GM19238 (cell line): Measurements from ENCODE around the gene NASP.

Experiments used
- DNase-seq: peaks from one replicate; pipeline ENCODE4 v3.0.0; 2011; ENCODE audit warnings: low spot score; ENCODE audit not compliant: insufficient read length

NASP gene

DNA sequence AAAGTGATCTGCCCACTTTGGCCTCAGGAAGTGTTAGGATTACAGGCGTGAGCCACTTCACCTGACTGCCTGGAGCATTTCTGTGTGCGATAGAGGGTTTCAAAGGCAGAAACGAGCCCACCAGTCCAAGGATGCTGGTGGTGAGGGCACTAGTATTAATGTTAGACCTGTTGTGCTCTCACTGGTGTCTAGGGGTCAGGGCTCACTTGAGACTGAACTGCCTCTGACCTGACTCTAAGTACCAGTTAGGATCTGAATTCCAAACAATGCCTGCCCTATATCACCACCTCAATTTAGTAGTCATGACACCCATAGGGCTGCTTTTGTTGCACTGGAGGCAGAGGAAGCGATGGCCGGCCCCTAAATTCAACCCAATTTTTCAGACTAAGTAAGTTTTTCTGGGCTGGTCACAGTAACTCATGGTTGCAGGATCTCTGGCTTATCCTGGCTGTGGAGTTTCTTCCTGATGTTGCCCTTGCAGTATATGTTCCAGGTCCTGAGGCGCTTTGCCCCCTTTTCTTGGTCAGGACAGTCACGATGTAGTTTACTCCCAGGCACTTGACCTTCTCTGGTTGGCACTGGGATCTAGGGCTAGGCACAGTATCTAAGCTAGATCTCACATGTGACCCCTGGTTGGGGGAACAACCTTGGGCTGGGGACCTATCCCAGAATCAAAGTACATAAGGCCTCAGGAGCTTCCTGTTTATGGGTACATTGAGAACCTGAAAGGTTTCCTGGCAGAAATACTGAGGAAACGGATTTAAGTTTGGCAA, 35.5 kb downstream of the NASP start:
- DNase-seq: no peak

DNA sequence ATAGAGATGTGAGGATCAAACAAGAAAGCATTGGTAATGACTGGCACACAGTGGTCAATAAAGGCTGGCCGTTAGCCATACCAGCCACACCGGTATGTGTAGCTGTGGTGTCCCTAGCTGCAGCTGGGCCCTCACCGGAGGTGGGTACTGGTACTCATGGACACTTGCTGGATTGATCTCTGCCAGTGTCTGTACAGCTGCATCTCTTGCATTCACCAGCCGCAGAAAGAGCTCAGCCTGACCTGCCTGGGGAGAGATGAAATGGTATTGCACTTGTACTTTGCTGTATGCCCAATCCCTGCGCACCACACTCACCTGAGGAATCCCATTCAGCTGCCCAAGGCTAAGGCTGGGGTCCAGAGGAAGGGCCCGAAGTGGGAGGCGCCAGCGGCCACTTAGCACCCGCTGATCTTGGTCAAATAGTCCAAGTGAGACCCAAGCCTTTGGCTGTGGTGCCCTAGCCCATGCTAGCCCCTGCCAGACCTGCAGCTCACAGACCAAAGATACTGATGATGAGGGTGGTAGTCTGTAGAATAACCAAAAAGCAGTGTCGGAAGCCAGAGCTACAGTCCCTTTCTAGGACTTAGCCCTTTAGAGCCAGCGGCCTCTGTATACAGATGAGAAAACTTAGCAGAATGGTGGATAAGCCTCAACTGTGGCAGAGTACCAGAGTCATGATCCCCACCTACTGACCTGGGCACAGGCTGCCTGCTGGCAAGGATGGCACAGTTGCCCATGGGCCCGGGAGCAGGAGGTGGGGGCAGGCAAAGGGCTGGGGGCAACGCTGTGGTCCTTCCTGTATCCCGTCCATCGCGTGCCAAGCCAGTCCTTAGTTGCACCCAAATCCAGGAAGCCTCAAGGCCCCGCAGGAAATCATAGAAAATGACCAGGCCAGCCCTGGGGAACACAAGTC, 37.0 kb downstream of the NASP start:
- DNase-seq: no peak

DNA sequence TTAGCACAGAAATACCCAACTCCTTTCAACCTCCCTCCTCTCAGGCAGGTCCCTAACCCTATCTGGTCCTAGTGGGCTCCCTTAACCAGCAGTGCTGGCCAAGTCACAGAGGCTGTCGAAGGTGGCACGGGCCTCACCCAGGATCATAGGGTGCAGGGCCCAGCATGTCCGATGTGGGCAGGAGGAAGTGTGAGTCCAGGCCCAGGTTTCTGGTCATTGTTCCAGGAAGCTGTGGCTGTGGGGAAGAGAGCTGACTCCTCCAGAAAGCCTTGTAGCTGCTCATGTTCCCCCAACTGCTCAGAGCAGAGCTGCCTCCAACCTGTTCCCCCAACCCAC, 37.6 kb downstream of the NASP start:
- DNase-seq: no peak

DNA sequence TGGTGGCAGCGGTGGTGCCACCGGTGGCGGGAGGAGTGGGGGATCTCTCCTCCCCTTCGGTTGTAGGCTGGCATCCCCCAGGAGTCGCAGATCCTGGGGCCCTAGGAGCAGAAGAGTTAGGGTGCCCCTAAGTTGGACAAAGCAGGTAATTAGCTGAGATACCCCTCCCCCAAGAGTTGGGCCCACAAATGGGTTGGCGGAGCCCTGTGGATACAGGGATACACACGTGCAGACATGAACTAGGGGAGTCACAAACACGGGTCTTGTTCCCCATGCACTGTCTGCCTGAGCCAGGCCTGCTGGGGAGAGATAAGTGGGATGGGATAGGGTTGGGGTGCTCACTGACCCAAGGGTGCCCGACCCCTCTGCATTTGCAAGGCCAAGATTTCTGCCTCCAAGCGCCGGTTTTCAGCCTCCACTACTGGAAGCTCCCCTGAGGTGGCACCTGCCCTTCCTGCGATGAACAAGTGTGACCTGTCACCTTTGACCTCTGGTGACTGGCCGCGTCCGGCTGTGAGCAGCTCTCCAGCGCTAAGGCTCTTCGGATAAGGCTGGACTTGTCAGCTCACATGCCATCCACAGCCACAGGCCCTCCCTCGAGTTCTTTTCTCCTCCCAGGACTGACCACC, 38.2 kb downstream of the NASP start:
- DNase-seq: no peak

DNA sequence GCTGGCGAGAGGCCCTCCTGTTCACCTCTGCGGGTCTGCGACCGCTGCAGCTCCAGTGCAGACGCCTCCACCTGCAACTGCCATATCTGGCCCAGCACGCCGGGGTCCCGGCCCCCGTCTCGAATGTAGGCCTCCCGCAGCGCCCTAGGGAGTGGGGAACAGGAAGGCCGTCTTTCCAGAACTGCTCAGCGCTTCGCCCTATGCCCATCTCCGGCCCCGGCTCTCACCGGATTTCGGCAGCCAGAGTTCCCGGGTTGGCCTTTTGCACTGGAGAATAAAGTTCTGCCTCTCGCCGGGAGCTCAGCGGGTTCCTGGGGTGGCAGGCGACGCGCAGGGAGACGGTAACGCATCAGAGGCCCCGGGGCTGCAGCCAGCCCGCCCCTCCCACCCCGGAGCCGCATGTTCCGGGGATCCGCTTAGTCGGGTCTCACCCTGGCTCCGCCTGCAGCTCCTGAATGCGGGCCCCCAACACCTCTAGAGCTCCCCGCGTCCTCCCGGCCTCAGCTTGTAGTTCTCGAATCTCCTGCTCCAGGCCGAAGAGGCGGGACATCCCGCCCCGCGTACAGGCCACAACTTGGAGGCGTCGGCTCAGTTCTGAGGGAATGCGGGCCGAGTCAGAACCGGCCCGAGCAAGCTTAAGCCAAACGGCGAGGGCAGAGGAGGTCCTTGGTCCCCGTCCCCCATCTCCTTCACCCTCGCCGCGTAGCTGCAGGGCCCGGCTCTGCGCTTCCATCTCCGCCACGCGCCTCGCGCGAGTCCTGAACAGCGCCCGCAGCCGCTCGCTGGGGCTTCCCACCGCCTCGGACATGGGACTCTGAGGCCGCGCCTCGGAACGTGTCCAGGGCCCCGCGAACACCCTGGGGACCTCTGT, 38.9 kb downstream of the NASP start:
- DNase-seq: no peak

DNA sequence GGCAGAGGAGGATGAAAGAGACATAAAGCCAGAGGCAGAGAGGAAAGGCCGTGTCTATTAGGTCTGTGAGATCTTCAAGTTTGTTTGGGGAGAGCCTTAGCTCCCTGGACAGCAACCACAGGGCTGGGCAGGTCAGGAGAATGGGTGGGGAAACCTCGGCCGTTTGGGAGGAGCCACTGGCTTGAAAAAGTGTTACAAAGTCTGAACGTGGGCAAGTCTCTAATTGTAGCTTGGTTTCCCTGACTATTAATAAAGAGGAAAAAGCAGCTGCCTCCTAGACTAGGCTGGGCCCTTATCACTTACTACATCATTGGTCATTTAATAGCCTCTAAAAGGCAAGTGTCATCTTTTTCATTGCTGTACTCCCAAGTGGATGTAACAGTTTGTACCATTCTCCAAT, 40.1 kb downstream of the NASP start, which contains the start of gene CCDC17:
TSS of gene CCDC17 (minus strand) at position 83 of the 400 bp plus-strand sequence. CDS start 145 bp downstream, outside the sequence.
- no peak for DNase-seq

DNA sequence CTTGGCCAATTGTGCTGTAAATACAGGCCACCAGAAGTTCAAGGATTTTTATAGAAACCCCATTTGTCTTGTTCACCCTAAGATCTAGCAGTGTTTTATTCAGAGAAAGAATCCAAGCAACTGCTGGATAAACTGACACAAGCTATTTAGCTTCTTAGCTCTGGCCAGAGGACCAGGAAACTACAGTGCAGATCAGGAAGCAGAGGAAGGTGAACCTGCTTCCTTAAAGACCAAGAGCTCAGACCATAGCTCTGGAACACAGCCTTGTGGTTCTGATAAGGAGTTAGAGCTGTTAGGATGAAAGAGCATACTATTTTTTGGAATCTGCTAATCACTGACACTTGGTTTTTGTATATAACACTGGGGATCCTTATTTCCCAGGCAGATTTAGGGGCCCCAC, 45.2 kb downstream of the NASP start:
- no peak for DNase-seq

DNA sequence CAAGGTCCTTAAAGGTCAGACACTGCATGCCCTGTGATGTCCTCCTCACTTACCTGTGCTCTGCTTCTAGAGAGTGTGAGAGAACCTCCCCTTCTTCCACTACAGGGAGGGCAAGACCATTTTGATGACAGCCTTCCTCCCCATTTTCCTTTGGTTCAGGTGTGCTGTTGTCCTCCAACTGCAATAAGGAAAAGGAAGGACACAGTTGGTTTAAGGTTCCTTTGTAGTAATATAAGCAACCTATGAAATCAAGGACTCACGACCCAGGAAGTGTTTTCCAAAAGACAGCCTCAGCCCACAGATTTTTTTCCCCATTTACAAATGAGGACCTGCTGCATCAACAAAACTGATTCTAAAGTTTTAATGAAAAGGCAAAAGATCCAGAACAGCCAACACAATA, 46.6 kb downstream of the NASP start:
- DNase-seq: no peak

DNA sequence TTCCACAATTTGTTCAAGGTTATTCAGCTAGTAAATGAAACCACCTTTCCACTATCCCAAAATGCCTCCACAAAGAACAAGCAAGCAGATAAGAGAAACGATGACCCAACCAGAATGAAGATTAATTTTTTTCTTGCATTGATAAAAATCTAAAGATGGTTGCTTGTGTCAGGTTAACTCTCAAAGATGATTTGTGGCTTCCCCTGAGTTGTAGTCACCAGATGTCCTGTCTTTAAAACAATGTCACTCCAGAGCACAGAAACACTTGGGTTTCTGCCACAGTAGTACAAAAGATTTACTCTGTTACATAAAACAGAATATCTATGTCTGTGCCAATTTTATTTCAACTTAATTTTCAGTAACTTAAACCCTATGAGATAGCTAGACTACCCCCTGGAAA, 51.4 kb downstream of the NASP start:
- no peak for DNase-seq

DNA sequence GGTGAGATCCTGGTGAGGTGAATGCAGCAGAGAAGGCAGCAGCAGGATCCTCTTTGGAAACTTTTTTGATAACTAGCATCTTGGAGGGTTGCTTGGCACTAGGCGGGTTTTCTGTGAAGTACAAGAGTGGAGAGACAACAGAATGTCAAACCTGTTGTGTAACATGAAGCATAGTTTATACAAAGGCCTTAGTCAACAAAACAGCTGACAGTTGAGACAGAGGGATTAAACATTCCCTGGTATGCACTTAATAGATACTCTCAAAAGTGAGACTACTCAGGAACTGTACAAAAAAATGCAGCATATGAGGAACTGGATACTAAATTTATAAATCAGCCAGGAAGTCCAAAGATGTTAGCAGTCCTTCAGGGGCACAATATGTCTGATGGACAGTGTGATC, 56.5 kb downstream of the NASP start:
- DNase-seq: no peak

DNA sequence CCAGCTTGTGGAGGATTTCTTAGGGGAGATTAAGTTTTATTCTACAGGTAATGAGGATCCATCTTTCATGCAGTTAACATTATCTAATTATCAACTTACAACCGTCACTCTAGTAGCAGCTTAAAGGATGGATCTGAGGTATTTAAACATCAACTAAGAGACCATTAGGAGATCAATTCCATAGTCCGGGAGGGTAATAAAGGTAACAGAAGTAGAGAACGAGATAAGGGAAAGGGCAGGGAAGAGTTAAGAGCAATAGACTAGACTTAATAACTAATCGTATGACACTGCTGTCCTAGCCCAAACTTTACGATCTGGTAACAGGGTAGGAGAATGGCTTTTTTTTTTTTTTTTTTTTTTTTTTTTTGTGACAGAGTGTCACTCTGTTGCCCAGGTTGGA, 59.5 kb downstream of the NASP start:
- no peak for DNase-seq

DNA sequence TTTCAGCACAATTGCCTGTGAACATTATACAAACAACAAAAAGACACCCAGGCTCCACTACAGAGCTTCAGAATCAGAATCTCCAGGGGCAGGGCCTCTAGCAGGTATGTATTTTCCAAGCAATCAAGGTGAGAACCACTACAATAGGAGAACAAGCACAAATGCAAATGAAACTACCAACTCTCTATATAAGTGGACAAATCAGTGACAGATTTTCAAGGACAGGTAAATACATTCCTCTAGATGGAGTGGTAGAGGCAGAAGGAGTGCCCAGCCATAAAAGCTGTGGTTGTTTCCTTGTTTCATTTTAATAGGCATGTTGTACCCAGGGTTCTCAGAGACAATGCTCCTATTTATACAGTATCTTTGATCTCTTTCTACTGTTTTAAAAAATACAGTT, 60.1 kb downstream of the NASP start:
- no peak for DNase-seq

DNA sequence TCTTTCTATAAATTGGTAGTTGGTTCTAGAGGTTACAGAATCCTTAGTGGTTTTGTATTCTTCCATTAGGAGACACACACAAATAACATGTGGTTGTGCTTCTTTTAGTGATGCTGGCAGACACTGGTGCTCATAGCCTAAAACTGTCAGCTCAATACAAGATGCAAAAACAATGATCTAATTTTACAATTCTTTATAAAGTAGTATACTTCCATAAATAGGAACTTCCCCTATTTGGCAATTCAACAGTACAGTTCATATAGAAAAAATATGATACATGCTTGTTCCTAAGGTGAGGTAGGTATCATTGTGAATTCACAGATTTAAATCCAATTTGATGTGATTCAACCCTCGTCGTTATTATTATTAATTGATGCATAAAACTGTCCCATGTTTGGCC, 60.8 kb downstream of the NASP start:
- DNase-seq: no peak

DNA sequence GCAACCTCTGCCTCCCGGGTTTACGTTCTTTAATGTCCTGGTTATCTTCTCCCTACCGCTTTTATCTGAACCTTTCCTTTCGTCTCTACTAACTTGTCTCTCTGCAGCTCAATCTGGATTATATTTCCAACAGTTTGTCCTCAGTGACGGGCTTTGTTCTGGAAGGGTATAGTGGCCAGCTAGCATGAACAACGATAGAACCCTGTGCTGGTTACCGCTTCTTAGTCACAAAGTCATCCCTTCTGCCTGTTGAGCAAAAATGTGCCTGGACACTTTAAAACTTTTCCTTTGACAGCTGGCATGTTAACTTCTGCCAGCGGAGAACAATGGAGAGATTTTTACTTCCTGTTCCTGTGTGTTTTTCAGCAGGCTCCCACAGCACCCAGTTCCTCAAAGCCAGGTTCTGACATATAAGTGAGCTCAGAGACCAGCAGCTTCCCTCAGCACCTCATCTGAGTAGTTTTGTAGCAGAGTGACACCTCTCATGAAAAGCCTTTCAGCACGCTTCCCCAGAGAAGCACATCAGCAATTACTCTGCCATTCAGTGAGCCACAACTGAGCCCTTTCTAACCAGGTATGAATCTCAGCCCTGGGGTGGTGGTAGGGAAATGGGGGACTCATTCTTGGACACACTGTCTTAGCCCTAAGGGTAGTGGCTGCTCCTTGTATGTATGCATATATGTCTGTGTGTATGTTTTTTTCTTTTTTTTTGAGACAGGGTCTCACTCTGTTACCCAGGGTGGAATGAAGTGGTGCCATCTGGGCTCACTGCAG, 63.6 kb downstream of the NASP start:
- DNase-seq: no peak

DNA sequence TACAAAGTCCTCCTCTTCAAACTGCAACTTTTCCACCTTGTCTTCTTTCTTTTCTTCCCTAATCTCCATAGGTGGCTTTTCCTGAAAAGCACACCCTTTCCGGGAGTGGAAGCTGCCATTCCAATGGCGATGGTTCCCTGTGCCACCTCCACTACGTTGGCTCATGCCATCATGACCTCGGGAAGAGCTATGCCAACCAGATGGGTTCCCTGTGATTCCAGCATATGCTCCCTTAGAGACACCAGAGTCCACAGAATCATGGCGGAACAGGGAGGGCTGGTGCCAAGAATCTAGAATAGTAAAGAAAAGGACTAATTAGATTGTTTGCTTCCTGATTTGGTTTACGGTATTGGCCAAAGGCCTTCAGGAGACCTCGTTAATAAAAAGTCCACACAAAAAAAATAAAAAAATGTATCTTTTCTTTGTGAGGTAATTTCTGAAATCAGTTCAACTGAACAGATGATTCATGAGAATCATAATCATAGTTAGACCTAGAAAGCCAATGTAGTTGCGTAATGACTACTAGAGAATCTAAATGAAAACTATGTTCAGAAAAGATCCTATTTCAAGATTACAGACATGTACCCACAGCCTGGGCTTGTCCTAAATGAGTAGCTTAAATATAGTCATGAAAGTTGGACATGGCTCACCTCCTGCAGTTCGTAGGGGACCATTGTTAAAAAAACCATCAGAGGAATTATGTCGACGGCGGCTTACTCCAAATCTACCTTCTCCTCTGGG, 70.9 kb downstream of the NASP start:
- no peak for DNase-seq

DNA sequence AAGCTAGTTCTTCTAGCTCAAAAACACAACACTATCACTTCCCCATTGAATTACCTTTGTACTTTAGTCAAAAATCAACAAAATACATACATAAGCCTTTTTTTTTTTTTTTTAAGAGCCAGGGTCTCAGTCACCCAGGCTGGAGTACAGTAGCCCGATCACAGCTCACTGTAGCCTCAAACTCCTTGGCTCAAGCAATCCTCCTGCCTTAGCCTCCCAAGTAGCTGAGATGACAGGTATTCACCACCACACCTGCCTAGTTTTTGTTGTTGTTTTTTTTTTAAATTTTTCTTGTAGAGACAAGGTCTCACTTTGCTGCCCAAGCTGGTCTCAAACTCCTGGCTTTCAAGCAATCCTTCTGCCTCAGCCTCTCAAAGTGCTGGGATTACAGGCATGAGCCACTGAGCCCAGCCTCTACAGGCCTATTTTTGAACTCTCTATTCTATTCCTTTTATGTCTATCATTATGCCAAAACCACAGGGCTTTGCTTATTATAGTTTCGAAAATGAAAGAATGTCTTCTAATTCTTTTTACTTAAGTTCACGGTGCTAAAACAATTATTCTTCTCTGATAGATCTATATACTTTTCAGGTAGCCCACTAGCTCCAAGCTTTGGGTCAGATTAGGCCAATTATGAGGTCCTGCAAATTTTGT, 72.9 kb downstream of the NASP start:
- no peak for DNase-seq

DNA sequence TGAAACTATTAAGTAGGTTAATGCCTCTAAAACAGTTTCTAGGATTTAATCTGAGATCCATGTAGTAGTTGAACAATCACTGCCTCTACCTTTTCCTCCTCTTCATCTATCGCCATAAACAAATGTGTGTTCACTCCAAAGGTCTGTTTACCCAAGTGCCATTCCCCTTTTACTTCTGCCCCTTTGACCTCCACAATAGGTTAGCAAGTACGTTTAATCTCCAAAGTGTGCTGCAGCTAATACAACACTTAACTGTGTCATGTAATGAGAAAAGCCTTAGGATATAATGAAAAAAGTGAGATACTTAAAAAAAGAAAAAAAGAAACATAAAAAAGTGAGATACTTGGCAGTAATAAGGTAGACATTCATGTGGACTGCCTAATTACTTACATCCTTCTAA, 74.3 kb downstream of the NASP start:
- DNase-seq: no peak

DNA sequence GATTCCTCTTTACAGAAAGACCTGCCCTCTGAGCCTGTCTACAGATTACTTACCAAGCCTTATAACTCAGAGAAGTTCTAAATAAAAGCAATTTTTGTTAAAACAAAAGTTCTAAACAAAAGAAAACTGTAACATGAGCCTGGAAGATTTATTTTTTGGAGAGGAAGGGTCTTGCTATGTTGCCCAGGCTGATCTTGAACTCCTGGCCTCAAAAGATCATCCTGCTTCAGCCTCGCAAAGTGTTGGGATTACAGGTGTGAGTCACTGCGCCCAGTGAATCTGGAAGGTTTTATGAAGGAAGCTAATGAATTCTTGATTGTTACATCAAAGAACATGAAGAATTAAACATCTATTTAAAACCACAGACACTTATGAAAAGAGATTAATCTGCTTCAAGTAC, 75.4 kb downstream of the NASP start:
- no peak for DNase-seq

DNA sequence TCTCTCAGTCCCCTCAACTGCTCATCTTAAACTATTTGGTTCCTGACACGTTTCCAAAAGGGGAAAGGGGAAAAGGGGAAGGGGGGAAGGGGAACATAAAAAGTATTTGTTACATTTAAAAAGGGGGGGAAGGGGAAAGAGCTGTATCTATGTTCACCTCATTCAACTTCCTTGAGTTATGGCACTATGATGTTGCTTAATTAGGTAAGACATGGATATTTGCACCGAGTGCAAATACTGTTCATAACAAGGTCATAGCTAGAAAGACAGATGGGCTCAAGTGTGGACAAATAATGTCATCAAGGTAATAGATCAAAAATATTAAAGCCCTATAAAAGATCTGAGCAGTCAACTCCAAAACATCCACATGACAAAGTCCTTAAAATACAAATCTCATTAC, 76.5 kb downstream of the NASP start:
- no peak for DNase-seq
